Stimulated activated CD8-positive, alpha-beta memory T cell treated with anti-CD3 and anti-CD28 coated beads, Interleukin-12 subunit alpha, Interleukin-12 subunit beta, amount 100 ng/mL, for 24 hours (primary cell): ENCODE results near the gene TAAR5.
"Not testable (repeated sequence)": the region's sequence is repeated elsewhere in the genome, so short reads cannot be mapped to it uniquely, and the experiment has no call there.

Experiments
- DNase-seq: peaks from one replicate; pipeline ENCODE4 v3.0.0-alpha.2; 2020; ENCODE audit errors: extremely low read depth

The TAAR5 gene

GRCh38 chr6:132589454-132589853 is at the start of gene TAAR5:
Gene TAAR5 (minus strand): TSS chr6:132589741. CDS start chr6:132589686, 55 bp downstream.
- no peak for DNase-seq

GRCh38 chr6:132637135-132637534 is 47.6 kb upstream of the TAAR5 start:
- not testable (repeated sequence) for DNase-seq

GRCh38 chr6:132635906-132636305 is 46.4 kb upstream of the TAAR5 start:
- not testable (repeated sequence) for DNase-seq

GRCh38 chr6:132635288-132635687 is 45.7 kb upstream of the TAAR5 start:
- not testable (repeated sequence) for DNase-seq

- no peak for DNase-seq
These were observed 45.3 kb upstream of the TAAR5 start for GRCh38 chr6:132634796-132635195.

- DNase-seq = no peak
These were observed 43.8 kb upstream of the TAAR5 start for GRCh38 chr6:132633362-132633761.

- DNase-seq = no peak
These were observed 34.6 kb upstream of the TAAR5 start, which contains the start of gene TAAR2 for GRCh38 chr6:132624175-132624574. Gene TAAR2 (minus strand): TSS chr6:132624275. CDS start chr6:132624275, 0 bp downstream.

- DNase-seq = no peak
These were observed 33.7 kb upstream of the TAAR5 start for GRCh38 chr6:132623106-132623845.

- DNase-seq = no peak
These were observed 27.1 kb upstream of the TAAR5 start for GRCh38 chr6:132616677-132617076.

GRCh38 chr6:132614554-132614953 is 25.0 kb upstream of the TAAR5 start:
- no peak for DNase-seq

- no peak for DNase-seq
These were observed 23.0 kb upstream of the TAAR5 start for GRCh38 chr6:132612449-132613108.

GRCh38 chr6:132611616-132612015 is 22.1 kb upstream of the TAAR5 start:
- no peak for DNase-seq

- DNase-seq = no peak
These were observed 18.1 kb upstream of the TAAR5 start for GRCh38 chr6:132607544-132608233.

GRCh38 chr6:132604635-132605152 is 15.2 kb upstream of the TAAR5 start:
- no peak for DNase-seq

- DNase-seq = not testable (repeated sequence)
These were observed 11.4 kb upstream of the TAAR5 start for GRCh38 chr6:132600900-132601299.

- DNase-seq = no peak
These were observed 8.9 kb upstream of the TAAR5 start for GRCh38 chr6:132598473-132598872.

GRCh38 chr6:132596201-132596600 is 6.7 kb upstream of the TAAR5 start:
- DNase-seq = no peak

- no peak for DNase-seq
These were observed 3.3 kb upstream of the TAAR5 start for GRCh38 chr6:132592855-132593254.

- no peak for DNase-seq
These were observed 821 bp upstream of the TAAR5 start for GRCh38 chr6:132590362-132590761.

- no peak for DNase-seq
These were observed 2.1 kb downstream of the TAAR5 start for GRCh38 chr6:132587424-132587823.

- no peak for DNase-seq
These were observed 4.8 kb downstream of the TAAR5 start for GRCh38 chr6:132584698-132585097.

- DNase-seq = no peak
These were observed 17.8 kb downstream of the TAAR5 start for GRCh38 chr6:132571774-132572173.
